ENCODE data around the gene XPO4. TPM values are rescaled to one million over a fixed set of nuclear protein-coding genes. Genes with fewer than 3 reads are reported as not detected.

The XPO4 gene
- total and polyA plus RNA-seq, 2 of the 13 experiments (the other 11 are each of a cell fraction or from before 2014, with no cell fraction given) = 8.4 to 24.8 TPM

- Histone ChIP-seq H3K4me1 (ENCODE audit: insufficient read depth, low read length) (peaks cover 8% of the 10 kb centered on the region; the same call in 1 of the 2 replicates), H2AFZ (ENCODE audit: low read length) (no peak overlapping the region), H3K9me3 (ENCODE audit: low read length) (no peaks in the 10 kb centered on the region), H3K4me3 (replicated peaks in 1 of 3; ENCODE audit: insufficient read depth in 1 of 3, low read depth in 2 of 3, low read length in 3 of 3) (no peak overlapping the region), H3K4me2 (ENCODE audit: low read depth, low read length) (no peak overlapping the region), H3K27me3 (ENCODE audit: control insufficient read depth in 1 of 2, insufficient read depth in 2 of 2, low read length in 2 of 2) (no peaks in the 10 kb centered on the region; a peak in 1 of 5 replicates), H3K27ac (ENCODE audit: extremely low read length, insufficient read depth, low read length) (no peak overlapping the region), H3K79me2 (ENCODE audit: insufficient read depth, low read length) (no peaks in the 10 kb centered on the region), H3K36me3 (replicated peaks in 1 of 2; ENCODE audit: control insufficient read depth in 1 of 2, insufficient read depth in 2 of 2, low read length in 2 of 2) (peaks cover 0 to 11% of the 10 kb centered on the region in 2 experiments; a peak in 1 of 5 replicates), H4K20me1 (ENCODE audit: insufficient read depth, low read length) (no peaks in the 10 kb centered on the region), H3K9ac (ENCODE audit: insufficient read depth, low read depth, low read length) (no peak overlapping the region)
- CTCF ChIA-PET (ENCODE audit: low intra/inter-chr PET ratio, low total read pairs) = no interaction called here
- no peak for DNase-seq (ENCODE audit: low spot score)
- TF ChIP-seq HNRNPL (IDR thresholded peaks at IDR 0.05; ENCODE audit: low read depth, low read length) = no peak
- TF ChIP-seq E2F1 (CRISPR knock-in tag; IDR thresholded peaks at IDR 0.05) = no peak
- no peak for TF ChIP-seq FOXA3 (CRISPR knock-in tag; IDR thresholded peaks at IDR 0.05)
- no peak for TF ChIP-seq MAFK (conservative IDR thresholded peaks at IDR 0.05 in 1 of 2, IDR thresholded peaks at IDR 0.05 in 1 of 2; ENCODE audit: low read length in 2 of 2)
- no peak for TF ChIP-seq ZNF883 (CRISPR knock-in tag; IDR thresholded peaks at IDR 0.05; ENCODE audit: not compliant biosample characterization)
- TF ChIP-seq ISL2 (CRISPR knock-in tag; IDR thresholded peaks at IDR 0.05) = no peak
- TF ChIP-seq, protein P1, sequence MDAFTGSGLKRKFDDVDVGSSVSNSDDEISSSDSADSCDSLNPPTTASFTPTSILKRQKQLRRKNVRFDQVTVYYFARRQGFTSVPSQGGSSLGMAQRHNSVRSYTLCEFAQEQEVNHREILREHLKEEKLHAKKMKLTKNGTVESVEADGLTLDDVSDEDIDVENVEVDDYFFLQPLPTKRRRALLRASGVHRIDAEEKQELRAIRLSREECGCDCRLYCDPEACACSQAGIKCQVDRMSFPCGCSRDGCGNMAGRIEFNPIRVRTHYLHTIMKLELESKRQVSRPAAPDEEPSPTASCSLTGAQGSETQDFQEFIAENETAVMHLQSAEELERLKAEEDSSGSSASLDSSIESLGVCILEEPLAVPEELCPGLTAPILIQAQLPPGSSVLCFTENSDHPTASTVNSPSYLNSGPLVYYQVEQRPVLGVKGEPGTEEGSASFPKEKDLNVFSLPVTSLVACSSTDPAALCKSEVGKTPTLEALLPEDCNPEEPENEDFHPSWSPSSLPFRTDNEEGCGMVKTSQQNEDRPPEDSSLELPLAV (CRISPR knock-in tag; conservative IDR thresholded peaks at IDR 0.05; ENCODE audit: low read depth) = no peak
- no peak for TF ChIP-seq SIX4 (CRISPR knock-in tag; IDR thresholded peaks at IDR 0.05)
- no peak for TF ChIP-seq IKZF4 (CRISPR knock-in tag; IDR thresholded peaks at IDR 0.05; ENCODE audit: borderline replicate concordance, low read depth, not compliant biosample characterization)
- no peak for TF ChIP-seq ZNF598 (CRISPR knock-in tag; IDR thresholded peaks at IDR 0.05; ENCODE audit: borderline replicate concordance)
- TF ChIP-seq THAP8 (CRISPR knock-in tag; IDR thresholded peaks at IDR 0.05; ENCODE audit: borderline replicate concordance) = no peak
- TF ChIP-seq MTA1 (CRISPR knock-in tag; IDR thresholded peaks at IDR 0.05; ENCODE audit: borderline replicate concordance) = no peak
- no peak for TF ChIP-seq MXI1 (IDR thresholded peaks at IDR 0.05; ENCODE audit: borderline replicate concordance, low read depth, low read length)
- TF ChIP-seq ZSCAN22 (CRISPR knock-in tag; IDR thresholded peaks at IDR 0.05) = no peak
- no peak for TF ChIP-seq ZKSCAN5 (CRISPR knock-in tag; IDR thresholded peaks at IDR 0.05)
- TF ChIP-seq IRX3 (CRISPR knock-in tag; IDR thresholded peaks at IDR 0.05; ENCODE audit: borderline replicate concordance, low read depth) = no peak
- TF ChIP-seq ZNF773 (CRISPR knock-in tag; IDR thresholded peaks at IDR 0.05; ENCODE audit: borderline replicate concordance) = no peak
- intact Hi-C loops (cut with micrococcal nuclease; ENCODE audit: unreplicated experiment) (no loop called here), in situ Hi-C loops (cut with HindIII; ENCODE audit: extremely low pct_ligation_motif_present, low pct_unique_long_range_greater_than_20kb) (loop anchor here (5.0 kb wide), 1 partner anchor 334 kb away; no protein-coding TSS in a partner anchor)
- ATAC-seq = no peak
- no peak for FAIRE-seq
- 98% methylated on average over 5 of the region's 5 CpGs for WGBS (ENCODE audit: low lambda C conversion rate)
- POLR2A ChIA-PET = no interaction called here
- no TSS peak for BruUV-seq (replicated peaks)
Measured at GRCh38 chr13:20826301-20826700, 76.2 kb downstream of the XPO4 start.

All from HepG2 (cell line).